ENCODE results near the gene TIMM44.

DNA sequence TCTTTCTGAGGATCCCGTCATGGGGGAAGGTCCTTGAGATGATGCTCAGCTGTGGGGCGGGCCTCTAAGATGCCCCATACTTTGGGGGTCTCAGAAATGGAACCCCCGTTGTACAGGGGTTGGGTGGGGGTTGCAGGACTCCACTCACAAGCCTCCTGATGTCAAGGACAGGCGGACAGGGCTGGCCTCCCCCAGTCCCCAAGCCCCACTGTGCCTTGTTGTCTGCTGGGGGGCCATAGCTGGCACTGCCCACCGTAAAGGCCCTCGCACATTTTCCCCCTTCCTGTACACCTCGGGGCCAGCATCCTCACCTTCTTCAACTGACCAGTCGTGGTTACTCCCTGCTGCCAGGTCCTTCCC is 20.6 kb downstream of the TIMM44 start:
- TF ChIP-seq, protein P1, sequence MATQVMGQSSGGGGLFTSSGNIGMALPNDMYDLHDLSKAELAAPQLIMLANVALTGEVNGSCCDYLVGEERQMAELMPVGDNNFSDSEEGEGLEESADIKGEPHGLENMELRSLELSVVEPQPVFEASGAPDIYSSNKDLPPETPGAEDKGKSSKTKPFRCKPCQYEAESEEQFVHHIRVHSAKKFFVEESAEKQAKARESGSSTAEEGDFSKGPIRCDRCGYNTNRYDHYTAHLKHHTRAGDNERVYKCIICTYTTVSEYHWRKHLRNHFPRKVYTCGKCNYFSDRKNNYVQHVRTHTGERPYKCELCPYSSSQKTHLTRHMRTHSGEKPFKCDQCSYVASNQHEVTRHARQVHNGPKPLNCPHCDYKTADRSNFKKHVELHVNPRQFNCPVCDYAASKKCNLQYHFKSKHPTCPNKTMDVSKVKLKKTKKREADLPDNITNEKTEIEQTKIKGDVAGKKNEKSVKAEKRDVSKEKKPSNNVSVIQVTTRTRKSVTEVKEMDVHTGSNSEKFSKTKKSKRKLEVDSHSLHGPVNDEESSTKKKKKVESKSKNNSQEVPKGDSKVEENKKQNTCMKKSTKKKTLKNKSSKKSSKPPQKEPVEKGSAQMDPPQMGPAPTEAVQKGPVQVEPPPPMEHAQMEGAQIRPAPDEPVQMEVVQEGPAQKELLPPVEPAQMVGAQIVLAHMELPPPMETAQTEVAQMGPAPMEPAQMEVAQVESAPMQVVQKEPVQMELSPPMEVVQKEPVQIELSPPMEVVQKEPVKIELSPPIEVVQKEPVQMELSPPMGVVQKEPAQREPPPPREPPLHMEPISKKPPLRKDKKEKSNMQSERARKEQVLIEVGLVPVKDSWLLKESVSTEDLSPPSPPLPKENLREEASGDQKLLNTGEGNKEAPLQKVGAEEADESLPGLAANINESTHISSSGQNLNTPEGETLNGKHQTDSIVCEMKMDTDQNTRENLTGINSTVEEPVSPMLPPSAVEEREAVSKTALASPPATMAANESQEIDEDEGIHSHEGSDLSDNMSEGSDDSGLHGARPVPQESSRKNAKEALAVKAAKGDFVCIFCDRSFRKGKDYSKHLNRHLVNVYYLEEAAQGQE (IDR thresholded peaks at IDR 0.05; ENCODE audit: insufficient read depth in 1 of 2, low read depth in 2 of 2, low read length in 2 of 2), result no peak
- no peak for TF ChIP-seq TAF1 (IDR thresholded peaks at IDR 0.05; ENCODE audit: borderline replicate concordance, insufficient read depth, low read length)
- no peak for TF ChIP-seq POLR2AphosphoS5 (IDR thresholded peaks at IDR 0.05; ENCODE audit: low read depth, low read length)
- TF ChIP-seq FOXP2 (optimal IDR thresholded peaks at IDR 0.05; ENCODE audit: borderline replicate concordance, extremely low read depth, extremely low read length, insufficient read depth), result no peak
